ENCODE data around the gene OXA1L.
"Not testable (repeated sequence)": the region's sequence is repeated elsewhere in the genome, so short reads cannot be mapped to it uniquely, and the experiment has no call there.

Gene OXA1L

DNA sequence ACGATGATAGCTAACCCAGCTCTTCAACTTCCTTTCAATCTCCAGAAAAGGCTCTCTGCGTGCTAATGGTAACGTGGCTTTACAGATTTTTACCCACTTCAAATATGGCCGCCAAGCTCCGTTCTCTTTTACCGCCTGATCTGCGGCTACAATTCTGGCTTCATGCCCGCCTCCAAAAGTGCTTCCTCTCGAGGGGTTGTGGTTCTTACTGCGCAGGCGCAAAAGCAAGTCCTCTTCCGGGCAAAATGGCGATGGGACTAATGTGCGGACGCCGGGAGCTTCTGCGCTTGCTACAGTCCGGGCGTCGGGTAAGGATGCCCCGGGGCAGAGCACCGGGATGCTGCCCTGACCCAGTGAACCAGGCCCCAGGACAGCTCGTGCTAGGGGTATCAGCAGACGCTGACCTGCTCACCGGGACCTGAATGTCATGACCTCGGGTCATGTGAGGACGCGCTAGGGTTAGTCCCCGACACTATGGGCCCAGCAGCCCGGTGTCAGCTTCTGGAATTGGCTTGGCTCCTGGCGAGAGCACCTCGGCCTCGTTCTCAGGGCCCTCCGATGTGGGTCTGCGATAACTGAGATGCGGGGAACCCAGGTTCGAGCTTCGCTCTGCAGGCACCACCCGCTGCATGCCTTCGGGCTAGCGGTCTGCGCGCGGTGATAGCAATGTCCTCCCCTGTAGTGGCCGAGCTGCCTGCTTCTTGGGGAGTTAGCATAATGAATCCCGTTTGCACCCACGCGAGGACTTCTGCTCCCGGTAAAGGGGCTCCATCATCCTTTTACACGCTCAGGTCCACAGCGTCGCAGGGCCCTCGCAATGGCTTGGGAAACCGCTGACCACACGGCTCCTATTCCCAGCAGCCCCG is at the start of gene OXA1L:
OXA1L (plus strand) TSS at position 232 of the 866 bp plus-strand sequence; CDS start at position 246, 14 bp downstream.
- DNase-seq (ENCODE audit: low read depth): peak; percentile 93

DNA sequence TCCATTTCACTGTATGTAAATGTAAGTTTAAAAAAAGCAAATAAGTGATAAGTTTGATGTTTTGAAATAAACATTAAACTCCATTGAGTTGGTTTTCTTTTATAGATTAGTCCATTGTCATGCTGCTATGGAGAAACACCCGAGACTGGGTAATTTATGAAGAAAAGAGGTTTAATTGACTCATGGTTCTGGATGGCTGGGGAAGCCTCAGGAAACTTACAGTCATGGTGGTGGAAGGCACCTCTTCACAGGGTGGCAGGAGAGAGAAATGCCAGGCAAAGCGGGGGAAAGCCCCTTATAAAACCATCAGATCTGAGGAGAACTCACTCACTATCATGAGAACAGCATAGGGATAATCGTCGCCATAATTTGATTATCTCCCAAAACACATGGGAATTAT is 48.4 kb upstream of the OXA1L start:
- no peak for DNase-seq (ENCODE audit: low read depth)

DNA sequence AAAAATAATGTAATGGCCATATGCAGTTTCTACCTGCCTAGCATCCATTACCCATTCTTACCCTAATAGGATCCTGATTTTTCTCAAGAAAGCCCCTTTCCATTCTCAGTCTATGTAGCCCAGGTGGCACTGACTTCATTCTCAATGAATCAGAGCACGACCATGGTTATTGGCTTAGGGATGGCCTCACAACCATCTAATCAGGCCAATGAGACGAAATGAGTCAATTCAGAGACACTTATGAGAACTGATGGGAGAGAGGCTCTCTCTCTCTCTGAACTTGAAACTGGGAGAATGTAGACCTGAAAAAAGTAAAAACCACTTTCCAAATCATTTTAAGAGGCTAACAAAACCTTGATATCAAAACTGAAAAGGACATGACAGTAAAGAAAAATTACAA is 45.3 kb upstream of the OXA1L start:
- no peak for DNase-seq (ENCODE audit: low read depth)

DNA sequence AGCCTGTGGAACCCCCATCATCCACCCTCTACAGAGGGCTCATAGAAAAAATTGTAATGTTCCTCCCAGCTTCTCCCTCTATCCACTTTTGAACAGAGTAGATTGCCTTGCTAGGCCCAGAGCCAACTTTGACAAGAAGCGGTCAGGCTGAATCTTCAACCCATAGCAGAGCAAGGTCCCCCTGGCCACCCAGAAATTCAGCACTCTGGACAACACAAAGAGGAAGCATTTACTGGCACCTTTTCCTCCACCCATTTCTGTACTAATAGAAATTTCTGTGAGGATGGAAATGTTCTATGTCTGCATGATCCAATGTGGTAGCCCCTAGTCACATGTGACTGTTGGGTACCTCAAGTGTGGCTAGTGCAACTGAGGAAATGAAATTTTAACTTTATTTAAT is 42.7 kb upstream of the OXA1L start:
- no peak for DNase-seq (ENCODE audit: low read depth)

DNA sequence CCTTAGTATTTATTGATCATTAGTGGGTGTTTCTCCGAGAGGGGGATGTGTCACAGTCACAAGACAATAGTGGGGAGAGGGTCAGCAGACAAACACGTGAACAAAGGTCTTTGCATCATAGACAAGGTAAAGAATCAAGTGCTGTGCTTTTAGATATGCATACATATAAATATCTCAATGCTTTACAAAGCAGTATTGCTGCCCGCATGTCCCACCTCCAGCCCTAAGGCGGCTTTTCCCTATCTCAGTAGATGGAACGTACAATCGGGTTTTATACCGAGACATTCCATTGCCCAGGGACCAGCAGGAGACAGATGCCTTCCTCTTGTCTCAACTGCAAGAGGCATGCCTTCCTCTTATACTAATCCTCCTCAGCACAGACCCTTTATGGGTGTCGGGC is 41.6 kb upstream of the OXA1L start:
- not testable (repeated sequence) for DNase-seq (ENCODE audit: low read depth)

DNA sequence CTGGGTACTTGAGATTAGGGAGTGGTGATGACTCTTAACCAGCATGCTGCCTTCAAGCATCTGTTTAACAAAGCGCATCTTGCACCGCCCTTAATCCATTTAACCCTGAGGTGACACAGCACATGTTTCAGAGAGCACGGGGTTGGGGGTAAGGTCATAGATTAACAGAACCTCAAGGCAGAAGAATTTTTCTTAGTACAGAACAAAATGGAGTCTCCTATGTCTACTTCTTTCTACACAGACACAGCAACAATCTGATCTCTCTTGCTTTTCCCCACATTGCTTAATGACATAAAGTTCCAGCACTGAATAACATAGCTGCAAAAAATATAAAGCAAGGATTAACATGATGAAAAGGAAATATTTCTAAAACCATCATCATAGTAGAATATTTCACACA is 41.1 kb upstream of the OXA1L start:
- not testable (repeated sequence) for DNase-seq (ENCODE audit: low read depth)

DNA sequence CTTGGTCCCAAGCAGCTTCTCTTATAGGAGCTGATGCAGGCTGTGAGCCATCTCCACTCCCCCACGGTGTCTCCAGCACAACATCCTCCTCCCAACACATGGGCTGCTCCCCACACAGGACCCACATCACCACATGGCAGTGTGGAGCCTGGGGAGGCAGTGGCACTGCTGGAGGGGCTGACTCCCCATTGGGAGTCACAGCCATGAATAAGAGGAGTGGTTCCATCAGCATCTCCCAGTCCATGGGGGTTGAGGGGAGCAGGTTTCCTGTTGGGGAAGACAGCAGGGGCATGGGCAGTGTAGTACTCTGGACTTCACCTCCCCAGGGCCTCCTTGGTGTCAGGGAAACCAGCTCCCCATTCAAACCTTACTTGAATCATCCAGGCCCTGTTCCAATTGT is 40.5 kb upstream of the OXA1L start:
- DNase-seq (ENCODE audit: low read depth): no peak

DNA sequence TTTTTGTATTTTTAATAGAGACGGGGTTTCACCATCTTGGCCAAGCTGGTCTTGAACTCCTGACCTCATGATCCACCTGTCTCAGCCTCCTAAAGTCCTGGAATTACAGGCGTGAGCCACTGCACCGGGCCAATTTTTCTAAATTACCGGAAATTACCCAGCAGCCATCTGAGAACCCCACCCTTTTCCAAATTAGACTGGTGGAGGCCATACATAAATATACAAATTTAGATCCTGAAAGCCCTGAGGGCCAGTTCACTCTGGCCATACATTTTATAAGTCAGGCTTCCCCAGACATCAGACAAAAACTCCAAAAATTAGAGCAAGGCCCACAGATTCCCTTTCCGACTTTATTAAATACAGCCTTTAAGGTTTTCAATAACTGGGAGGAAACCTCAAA is 34.4 kb upstream of the OXA1L start:
- not testable (repeated sequence) for DNase-seq (ENCODE audit: low read depth)

DNA sequence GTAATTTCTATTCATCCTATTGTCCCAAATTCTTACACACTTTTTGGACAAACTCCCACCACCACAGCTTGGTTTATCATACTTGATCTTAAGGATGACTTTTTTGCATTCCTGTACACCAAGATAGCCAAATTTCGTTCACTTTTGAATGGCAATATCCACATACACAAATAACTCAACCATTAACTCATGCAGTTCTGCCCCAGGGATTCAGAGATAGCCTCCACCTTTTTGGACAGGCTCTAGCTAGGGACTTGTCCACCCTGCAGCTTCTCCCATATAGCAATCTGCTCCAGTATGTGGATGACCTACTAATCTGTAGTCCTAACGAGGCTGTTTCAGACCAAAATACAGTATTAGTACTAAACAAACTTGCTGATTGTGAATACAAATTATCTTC is 32.7 kb upstream of the OXA1L start:
- DNase-seq (ENCODE audit: low read depth): no peak

DNA sequence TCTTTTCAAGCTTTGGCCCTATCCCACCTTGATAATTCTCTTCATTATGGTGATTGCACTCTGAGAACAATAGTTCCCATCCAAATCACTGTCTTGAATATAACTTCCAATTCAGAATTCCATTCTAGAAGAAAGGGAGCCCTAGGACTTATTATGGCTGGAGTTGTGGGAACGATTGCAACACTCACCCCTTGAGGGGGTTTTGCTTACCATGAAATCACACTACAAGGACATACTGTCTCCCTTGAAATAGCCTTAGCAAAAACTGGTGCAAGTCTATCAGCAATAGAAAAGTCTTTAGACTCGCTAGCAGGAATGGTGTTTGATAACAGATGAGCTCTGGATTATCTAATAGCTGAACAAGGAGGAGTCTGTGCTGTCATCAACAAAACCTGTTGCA is 31.4 kb upstream of the OXA1L start:
- DNase-seq (ENCODE audit: low read depth): no peak

DNA sequence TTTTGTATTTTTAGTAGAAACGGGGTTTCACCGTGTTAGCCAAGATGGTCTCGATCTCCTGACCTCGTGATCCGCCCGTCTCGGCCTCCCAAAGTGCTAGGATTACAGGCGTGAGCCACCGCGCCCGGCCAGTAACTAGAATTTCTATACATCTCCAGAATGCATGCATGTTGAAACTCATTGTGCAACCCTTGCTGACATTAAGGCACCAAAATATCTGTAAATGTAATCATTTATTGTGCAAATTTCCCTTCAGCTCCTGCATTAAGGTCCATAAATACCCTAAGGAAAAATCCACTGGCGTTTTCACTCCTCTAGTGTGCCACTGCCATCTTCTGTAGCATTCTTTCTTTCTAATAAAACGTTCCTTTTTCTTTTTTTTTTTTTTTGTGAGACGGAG is 30.1 kb upstream of the OXA1L start:
- not testable (repeated sequence) for DNase-seq (ENCODE audit: low read depth)

DNA sequence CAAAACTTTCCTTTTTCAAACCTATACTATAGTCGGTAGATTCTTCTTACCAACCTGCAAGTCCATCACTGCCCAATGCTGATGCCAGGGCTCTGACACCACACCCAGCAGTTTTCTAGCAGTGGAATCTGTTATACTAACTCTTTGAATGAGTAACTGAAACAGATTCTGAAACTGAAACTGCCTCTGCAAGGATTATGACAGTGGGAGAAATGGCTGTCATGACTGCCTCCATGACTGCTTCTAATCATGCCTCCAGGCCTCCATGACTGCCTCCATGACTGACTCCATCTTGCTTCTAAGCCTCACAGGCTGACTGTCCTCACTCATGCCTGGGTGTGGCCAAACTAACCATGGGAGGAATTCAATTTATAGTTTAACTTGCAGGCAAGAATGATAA is 29.4 kb upstream of the OXA1L start:
- no peak for DNase-seq (ENCODE audit: low read depth)

DNA sequence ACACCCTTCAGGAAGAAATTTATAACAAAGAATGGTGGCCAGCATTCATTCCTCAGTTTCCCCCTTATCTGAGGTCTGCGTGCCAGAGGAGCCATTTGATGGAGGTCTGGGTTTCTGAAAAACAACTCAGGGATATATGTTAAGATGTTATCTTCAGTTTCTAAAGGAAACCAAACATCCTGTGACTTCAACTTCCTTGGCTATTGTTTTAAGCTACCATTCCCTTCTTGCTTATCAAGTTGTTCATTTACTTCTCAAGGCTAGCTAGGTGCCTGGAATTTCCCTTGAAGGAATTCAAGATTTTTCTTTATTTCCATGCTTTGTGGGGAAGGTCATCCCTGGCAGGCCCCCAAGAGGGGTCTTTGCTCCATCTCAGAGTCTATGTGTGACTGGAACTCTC is 27.1 kb upstream of the OXA1L start:
- DNase-seq (ENCODE audit: low read depth): no peak

DNA sequence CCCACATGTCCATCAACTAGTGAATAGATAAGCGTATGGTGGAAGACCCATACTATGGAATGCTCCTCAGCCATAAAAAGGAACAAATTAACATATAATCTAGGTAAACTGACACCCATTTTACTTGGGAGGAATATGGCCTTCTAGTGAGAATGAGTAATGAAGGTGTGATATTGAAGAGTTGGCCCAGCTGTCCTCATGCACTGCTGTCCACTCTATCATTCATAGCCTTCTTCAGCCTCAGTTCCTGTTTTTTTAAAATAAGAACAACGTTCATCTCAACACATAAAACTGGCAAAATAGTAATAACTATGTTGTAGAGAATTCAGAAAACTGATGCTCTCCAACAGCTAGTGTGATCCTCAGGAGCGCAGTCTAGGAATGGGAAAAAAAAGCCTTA is 26.5 kb upstream of the OXA1L start:
- DNase-seq (ENCODE audit: low read depth): no peak

DNA sequence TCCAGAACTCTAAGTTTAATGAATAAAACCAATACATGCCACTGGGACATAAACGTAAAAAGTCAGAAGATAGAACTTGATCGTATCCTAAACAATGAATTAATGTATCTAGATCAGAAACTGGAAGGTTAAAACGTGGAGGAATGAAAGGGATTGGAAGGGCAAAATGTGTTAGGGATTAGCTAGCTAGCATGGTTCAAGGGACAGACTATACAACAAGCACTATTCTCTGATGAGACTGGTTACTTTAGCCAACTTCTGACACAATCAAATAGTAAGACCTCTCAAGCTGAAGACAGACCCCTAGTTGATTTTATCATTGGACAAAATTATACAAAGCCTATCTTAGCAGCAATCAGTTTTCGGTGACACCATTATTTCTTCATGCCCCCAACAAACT is 18.7 kb upstream of the OXA1L start:
- DNase-seq (ENCODE audit: low read depth): no peak

DNA sequence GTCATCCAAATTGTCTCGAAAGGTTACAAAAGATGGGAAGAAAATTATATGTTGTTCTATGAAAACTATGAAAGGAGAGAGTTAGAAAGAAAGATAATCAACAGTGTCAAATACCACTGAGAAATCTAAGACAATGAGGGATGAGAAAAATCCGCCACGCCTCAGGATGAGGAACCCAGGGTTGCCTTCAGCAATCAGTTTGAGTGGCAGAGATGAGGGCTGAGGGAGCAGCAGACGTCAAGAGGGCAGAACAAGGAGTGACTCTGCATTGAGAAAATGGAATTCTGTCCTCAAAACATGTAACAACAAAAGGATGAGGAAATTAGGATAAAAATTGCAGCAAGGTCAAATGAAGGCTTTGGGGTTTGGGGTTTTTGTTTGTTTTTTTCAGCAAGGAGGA is 18.3 kb upstream of the OXA1L start:
- no peak for DNase-seq (ENCODE audit: low read depth)

DNA sequence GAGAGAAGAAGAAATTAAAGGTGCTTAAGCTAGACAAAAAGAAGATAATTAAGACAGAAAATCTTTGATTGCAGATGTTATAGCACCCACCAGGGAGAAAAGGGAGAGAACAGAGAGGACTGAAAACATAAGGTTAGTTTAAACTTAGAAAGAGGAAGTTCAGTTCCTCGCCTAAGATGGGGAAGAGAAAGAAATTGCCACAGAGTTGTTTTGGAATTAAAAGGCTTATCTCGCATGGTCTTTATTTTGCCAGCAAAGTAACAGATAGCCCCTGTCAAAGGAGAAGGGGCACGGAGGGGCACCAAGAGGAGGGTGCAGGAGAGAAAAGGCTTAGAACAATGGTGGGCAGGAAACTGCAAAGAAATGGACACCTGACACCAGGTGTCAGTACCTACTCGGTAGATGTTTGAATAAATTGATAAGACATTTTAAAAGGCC is 17.8 kb upstream of the OXA1L start:
- DNase-seq (ENCODE audit: low read depth): no peak

DNA sequence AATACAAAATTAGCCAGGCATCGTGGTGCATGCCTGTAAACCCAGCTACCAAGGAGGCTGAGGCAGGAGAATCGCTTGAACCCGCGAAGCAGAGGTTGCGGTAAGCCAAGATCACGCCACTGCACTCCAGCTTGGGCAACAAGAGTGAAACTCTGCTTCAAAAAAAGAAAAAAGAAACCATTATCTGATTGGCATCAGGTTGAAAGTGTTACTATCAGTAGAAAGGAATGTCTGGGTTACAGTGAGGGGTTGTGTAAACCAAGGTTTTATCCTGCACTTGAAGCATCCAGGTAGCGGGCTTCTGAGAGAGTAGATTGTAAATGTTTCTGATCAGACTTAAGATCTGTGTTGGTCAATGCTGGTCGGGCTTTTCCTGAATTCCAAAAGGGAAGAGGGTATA is 14.1 kb upstream of the OXA1L start:
- no peak for DNase-seq (ENCODE audit: low read depth)

DNA sequence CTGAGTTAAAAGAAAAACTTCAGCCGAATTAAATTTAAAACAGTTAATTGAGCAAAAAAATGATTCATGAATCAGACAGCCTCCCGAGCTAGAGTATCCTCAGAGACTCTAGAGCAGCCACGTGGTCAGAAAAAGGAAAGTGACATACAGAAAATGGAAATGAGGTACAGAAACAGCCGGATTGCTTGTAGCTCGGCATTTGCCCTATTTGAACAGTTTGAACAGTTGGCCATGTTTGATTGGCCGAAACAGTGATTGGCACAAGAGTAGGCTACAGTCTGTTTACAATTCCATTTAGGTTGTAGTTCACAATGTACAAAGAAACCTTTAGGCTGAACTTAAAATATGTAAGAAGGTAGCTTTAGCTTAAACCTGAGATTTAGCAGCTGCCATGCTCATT is 12.9 kb upstream of the OXA1L start:
- no peak for DNase-seq (ENCODE audit: low read depth)

DNA sequence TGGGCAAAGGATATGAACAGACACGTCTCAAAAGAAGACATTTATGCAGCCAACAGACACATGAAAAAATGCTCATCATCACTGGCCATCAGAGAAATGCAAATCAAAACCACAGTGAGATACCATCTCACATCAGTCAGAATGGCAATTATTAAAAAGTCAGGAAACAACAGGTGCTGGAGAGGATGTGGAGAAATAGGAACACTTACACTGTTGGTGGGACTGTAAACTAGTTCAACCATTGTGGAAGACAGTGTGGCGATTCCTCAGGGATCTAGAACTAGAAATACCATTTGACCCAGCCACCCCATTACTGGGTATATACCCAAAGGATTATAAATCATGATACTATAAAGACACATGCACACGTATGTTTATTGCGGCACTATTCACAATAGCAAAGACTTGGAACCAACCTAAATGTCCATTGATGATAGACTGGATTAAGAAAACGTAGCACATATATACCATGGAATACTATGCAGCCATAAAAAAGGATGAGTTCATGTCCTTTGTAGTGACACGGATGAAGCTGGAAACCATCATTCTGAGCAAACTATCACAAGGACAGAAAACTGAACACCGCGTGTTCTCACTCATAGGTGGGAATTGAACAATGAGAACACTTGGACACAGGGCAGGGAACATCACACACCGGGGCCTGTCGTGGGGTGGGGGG is 8.4 kb upstream of the OXA1L start:
- DNase-seq (ENCODE audit: low read depth): not testable (repeated sequence)

DNA sequence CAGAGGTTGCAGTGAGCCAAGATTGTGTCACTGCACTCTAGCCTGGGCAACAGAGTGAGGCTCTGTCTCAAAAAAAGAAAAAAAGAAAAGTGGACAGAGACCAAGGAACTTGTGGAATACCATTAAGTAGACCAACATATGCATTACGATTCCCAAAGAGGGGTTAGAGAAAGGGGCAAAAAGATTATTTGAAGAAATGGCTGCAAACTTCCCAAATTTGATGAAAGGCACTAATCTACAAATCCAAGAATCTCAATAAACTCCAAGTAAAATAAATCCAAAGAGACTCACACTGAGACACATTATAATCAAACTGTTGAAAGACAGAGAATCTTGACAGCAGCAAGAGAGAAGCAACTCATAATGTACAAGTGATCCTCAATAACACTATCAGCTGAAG is 4.8 kb upstream of the OXA1L start:
- no peak for DNase-seq (ENCODE audit: low read depth)

DNA sequence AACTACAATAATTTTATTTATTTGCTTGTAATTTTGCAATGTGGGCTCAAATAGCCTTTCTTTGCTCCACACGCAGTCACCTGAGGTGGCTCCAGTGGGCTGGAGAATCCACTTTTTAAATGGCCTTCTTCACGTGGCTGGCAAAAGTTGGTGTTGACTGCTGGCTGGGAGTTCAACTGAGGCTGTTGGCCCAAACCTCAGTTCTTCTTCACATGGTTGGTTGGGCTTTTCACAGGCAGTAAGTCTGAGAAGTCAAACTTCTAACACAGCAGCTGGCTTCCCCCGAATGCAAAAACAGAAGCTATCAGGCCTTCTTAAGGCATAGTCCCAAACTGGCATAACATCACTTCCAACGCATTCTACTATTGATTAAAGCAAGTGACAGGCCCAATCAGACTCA is 2.1 kb upstream of the OXA1L start:
- DNase-seq (ENCODE audit: low read depth): no peak

DNA sequence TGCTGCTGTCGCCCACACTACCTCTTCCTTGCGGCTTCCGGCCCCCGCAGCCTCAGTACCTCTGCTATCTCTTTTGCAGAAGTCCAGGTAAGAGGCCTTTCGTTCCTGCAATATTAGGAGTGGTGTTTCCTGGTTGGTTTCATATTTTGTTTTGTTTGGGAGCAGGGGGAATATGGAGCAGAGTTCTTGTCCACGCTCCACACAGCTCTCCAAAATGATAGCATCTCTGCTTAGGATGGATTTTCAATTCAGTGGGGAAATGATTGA is 768 bp downstream of the OXA1L start:
- DNase-seq (ENCODE audit: low read depth): no peak

DNA sequence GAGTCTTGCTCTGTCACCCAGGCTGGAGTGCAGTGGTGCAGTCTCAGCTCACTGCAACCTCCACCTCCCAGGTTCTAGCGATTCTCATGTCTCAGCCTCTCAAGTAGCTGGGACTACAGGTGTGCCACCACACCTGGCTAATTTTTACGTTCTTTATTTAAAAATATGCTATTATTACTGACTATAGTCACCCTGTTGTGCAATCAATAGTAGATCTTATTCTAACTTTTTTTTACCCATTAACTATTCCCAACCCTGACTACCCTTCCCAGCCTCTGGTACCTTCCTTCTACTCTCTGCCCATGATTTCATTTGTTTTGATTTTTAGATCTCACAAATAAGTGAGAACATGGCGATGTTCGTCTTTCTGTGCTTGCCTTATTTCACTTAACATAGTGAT is 2.5 kb downstream of the OXA1L start:
- no peak for DNase-seq (ENCODE audit: low read depth)
